HepG2 (cell line): ENCODE results near the gene ARID3C. TPM values are rescaled to one million over a fixed set of nuclear protein-coding genes. Genes with fewer than 3 reads are reported as not detected.

Experiments
- FOXK1 ChIP-seq: sonication (generic); formaldehyde crosslinking; IDR thresholded peaks from 2 replicates; pipeline ENCODE4 v1.4.0; 2020; ENCODE audit warnings: low read depth, missing genetic modification reagents, borderline replicate concordance
- FOXM1 ChIP-seq: sonication (generic); formaldehyde crosslinking; IDR thresholded peaks from 2 replicates; pipeline ENCODE4 v1.5.0; 2020; ENCODE audit warnings: missing genetic modification reagents
- IRF9 ChIP-seq: sonication (generic); formaldehyde crosslinking; IDR thresholded peaks from 2 replicates; pipeline ENCODE4 v1.8.0; 2022; ENCODE audit warnings: missing genetic modification reagents, mild to moderate bottlenecking, borderline replicate concordance
- KMT2B ChIP-seq: IDR thresholded peaks from 2 replicates; pipeline ENCODE4 v1.6.1; 2016; ENCODE audit warnings: missing genetic modification reagents, missing compliant biosample characterization
- POGZ ChIP-seq: sonication (generic); formaldehyde crosslinking; IDR thresholded peaks from 2 replicates; pipeline ENCODE4 v1.4.0; 2020; ENCODE audit warnings: mild to moderate bottlenecking, missing genetic modification reagents
- POLR2A ChIP-seq, 2 experiments: IDR thresholded peaks; 2 replicates each; pipeline ENCODE4 v1.6.1; 2011; ENCODE audit warnings: low read depth in 2 of 2, low read length in 2 of 2, mild to moderate bottlenecking in 1 of 2, moderate library complexity in 1 of 2; ENCODE audit not compliant: insufficient read depth in 1 of 2
- POLR2AphosphoS2 ChIP-seq: IDR thresholded peaks from 2 replicates; pipeline ENCODE4 v1.6.1; 2011; ENCODE audit warnings: low read depth, low read length, improper control_type of control experiment
- SMYD3 ChIP-seq: sonication (generic); formaldehyde crosslinking; IDR thresholded peaks from 2 replicates; pipeline ENCODE4 v1.8.1; 2023; ENCODE audit warnings: mild to moderate bottlenecking, missing genetic modification reagents
- SOX6 ChIP-seq, 2 experiments: fragments of 450-650 bp in 1 of 2; sonication (generic) in 1 of 2; formaldehyde crosslinking in 1 of 2; IDR thresholded peaks; 2 replicates each; pipeline versions ENCODE4 v1.4.0 to v1.6.1; 2017 to 2020; ENCODE audit warnings: antibody characterized with exemption in 1 of 2, mild to moderate bottlenecking in 1 of 2, missing genetic modification reagents in 1 of 2
- SRSF1 ChIP-seq: fragments of 200-400 bp; formaldehyde crosslinking; optimal IDR thresholded peaks from 2 replicates; pipeline ENCODE3; 2017; ENCODE audit warnings: mild to moderate bottlenecking, low read depth, low read length, moderate library complexity
- YEATS4 ChIP-seq: sonication (generic); formaldehyde crosslinking; IDR thresholded peaks from 2 replicates; pipeline ENCODE4 v1.4.0; 2020; ENCODE audit warnings: missing genetic modification reagents, borderline replicate concordance
- ZNF333 ChIP-seq: sonication (generic); formaldehyde crosslinking; IDR thresholded peaks from 2 replicates; pipeline ENCODE4 v1.4.0; 2020; ENCODE audit warnings: mild to moderate bottlenecking, missing genetic modification reagents, borderline replicate concordance
- ZNF335 ChIP-seq: sonication (generic); formaldehyde crosslinking; IDR thresholded peaks from 2 replicates; pipeline ENCODE4 v1.4.0; 2020; ENCODE audit warnings: missing genetic modification reagents
- polyA plus RNA-seq, 8 experiments: library from polyadenylated mRNA; depleted of rRNA in 3 of 8; stranded (reverse) in 7 of 8; unstranded in 1 of 8; fragments of >200 nt; fragmentation: Illumina TruSeq in 4 of 8; extraction: Trizol in 4 of 8; gene quantifications; 2 replicates each; pipeline versions ENCODE4 v1.2.1 to v1.2.3, GENCODE V29; 2011 to 2016; ENCODE audit warnings: low read depth in 4 of 8, missing spikeins in 1 of 8, mixed read lengths in 1 of 8; ENCODE audit not compliant: insufficient read depth in 1 of 8
- total RNA-seq, 5 experiments: library from RNA; depleted of rRNA; stranded (reverse); fragments of >200 nt; fragmentation: Illumina TruSeq; extraction: Trizol; gene quantifications; 2 replicates each; pipeline ENCODE4 v1.2.3, GENCODE V29; 2016; ENCODE audit warnings: low read depth in 1 of 5

Gene ARID3C
- total and polyA plus RNA-seq, 2 of the 13 experiments (the other 11 are each of a cell fraction or from before 2014, with no cell fraction given) = not detected

- 0 out of 2 replicates have a peak, but pooled peaks have one; percentile 39 for TF ChIP-seq IRF9 (CRISPR knock-in tag)
- no peak for TF ChIP-seq POLR2AphosphoS2
- TF ChIP-seq YEATS4 = peak; percentile 26; the same call in 1 of the 2 replicates
- no peak for TF ChIP-seq SMYD3 (CRISPR knock-in tag)
- TF ChIP-seq FOXK1 (CRISPR knock-in tag) = peak; percentile 68; the same call in 1 of the 2 replicates
- peak; percentile 72 for TF ChIP-seq KMT2B (CRISPR knock-in tag)
- no peak for TF ChIP-seq SOX6 (IDR thresholded peaks at IDR 0.05)
- 0 out of 2 replicates have a peak, but pooled peaks have one; percentile 40 for TF ChIP-seq SOX6 (CRISPR knock-in tag; IDR thresholded peaks at IDR 0.05)
- 0 out of 2 replicates have a peak, but pooled peaks have one; percentile 14 for TF ChIP-seq ZNF333 (CRISPR knock-in tag)
- TF ChIP-seq POLR2A (IDR thresholded peaks at IDR 0.05; ENCODE audit: insufficient read depth in 1 of 2, low read depth in 2 of 2, low read length in 2 of 2) = peak; percentile 49 to 57
- peak; percentile 70 for TF ChIP-seq SRSF1
- peak; percentile 76 for TF ChIP-seq POGZ
- no peak for TF ChIP-seq FOXM1 (CRISPR knock-in tag)
- TF ChIP-seq ZNF335 = peak; percentile 34; the same call in 1 of the 2 replicates
- TF ChIP-seq, all 625 proteins: peak for 101
Observed at GRCh38 chr9:34620061-34620994, 8.5 kb downstream of the ARID3C start, which contains the start of gene DCTN3 (continued).
